Endothelial cell of umbilical vein (primary cell): Measurements from ENCODE around the gene BET1L. TPM values are rescaled to one million over a fixed set of nuclear protein-coding genes. Genes with fewer than 3 reads are reported as not detected.

Experiments used
- BruUV-seq: library from RNA; stranded (reverse); fragments of 400-500 nt; replicated peaks from 2 replicates; lab custom pipeline; 2021; lab: Mats Ljungman, UMichigan
- CTCF ChIA-PET: fragments of 300-600, 350-600 bp; sonication (Branson Sonifier 250); formaldehyde crosslinking; loops from one replicate; lab custom pipeline; 2021; ENCODE audit warnings: antibody characterized with exemption, inconsistent platforms; lab: Charles Lee
- POLR2A ChIA-PET: fragments of 300-600, 350-600 bp; sonication (Branson Sonifier 250); formaldehyde crosslinking; loops from one replicate; lab custom pipeline; 2021; ENCODE audit warnings: antibody characterized with exemption, inconsistent platforms; lab: Charles Lee
- DNase-seq: peaks from one replicate; pipeline ENCODE4 v3.0.0-alpha.2; 2011; ENCODE audit warnings: low read depth, low spot score
- FAIRE-seq: peaks from 2 replicates; lab custom pipeline; 2011; peaks lifted over from hg19 to GRCh38; lab: Jason Lieb, UNC
- H2AFZ ChIP-seq: 2 replicates; pipeline ENCODE4 v1.6.0; 2012; ENCODE audit warnings: low read depth, low read length, control low read depth, inconsistent platforms
- H3K27ac ChIP-seq: 2 replicates; pipeline ENCODE4 v1.5.1; 2011; ENCODE audit warnings: low read depth, mild to moderate bottlenecking, control low read depth, low read length, moderate library complexity; ENCODE audit not compliant: insufficient read depth
- H3K27me3 ChIP-seq, 2 experiments: 2 replicates each; pipeline versions ENCODE4 v1.6.0 to v1.6.1; 2011; ENCODE audit warnings: low read length in 2 of 2, mixed read lengths in 1 of 2; ENCODE audit not compliant: control insufficient read depth in 2 of 2, insufficient read depth in 2 of 2
- H3K36me3 ChIP-seq, 2 experiments: 2 replicates in 1 of 2; 3 replicates in 1 of 2; pipeline ENCODE4 v1.5.1; 2011; ENCODE audit warnings: low read length in 2 of 2, mild to moderate bottlenecking in 1 of 2, moderate library complexity in 1 of 2; ENCODE audit not compliant: control insufficient read depth in 2 of 2, insufficient read depth in 2 of 2; ENCODE audit errors: extremely low read depth in 1 of 2
- H3K4me1 ChIP-seq: 3 replicates; pipeline ENCODE4 v1.5.1; 2011; ENCODE audit warnings: mild to moderate bottlenecking, low read length; ENCODE audit not compliant: control insufficient read depth, insufficient read depth; ENCODE audit errors: extremely low read depth
- H3K4me2 ChIP-seq: 2 replicates; pipeline ENCODE4 v1.6.1; 2011; ENCODE audit warnings: low read length, control low read depth, mixed read lengths; ENCODE audit not compliant: insufficient read depth
- H3K4me3 ChIP-seq, 3 experiments: fragments of 200-600 bp in 1 of 3; sonication (generic), shearing (Covaris generic) in 1 of 3; replicated peaks in 1 of 3; 2 replicates each; pipeline ENCODE4 v1.5.1; 2011 to 2016; ENCODE audit warnings: control low read depth in 3 of 3, low read length in 3 of 3, mild to moderate bottlenecking in 2 of 3, inconsistent platforms in 1 of 3, low read depth in 1 of 3, moderate library complexity in 1 of 3; ENCODE audit not compliant: insufficient read depth in 1 of 3
- H3K79me2 ChIP-seq: 2 replicates; pipeline ENCODE4 v1.6.0; 2012; ENCODE audit warnings: low read length, inconsistent platforms; ENCODE audit not compliant: control insufficient read depth, insufficient read depth
- H3K9ac ChIP-seq: replicated peaks from 2 replicates; pipeline ENCODE3; 2011; ENCODE audit warnings: low read length, control low read depth; ENCODE audit not compliant: insufficient read depth; ENCODE audit errors: extremely low read depth
- H3K9me1 ChIP-seq: replicated peaks from 3 replicates; pipeline ENCODE4 v1.6.0; 2011; ENCODE audit warnings: mild to moderate bottlenecking, low read length; ENCODE audit not compliant: control insufficient read depth, insufficient read depth; ENCODE audit errors: extremely low read depth
- H3K9me3 ChIP-seq: replicated peaks from 2 replicates; pipeline ENCODE4 v1.5.1; 2012; ENCODE audit warnings: low read length, inconsistent platforms; ENCODE audit not compliant: control insufficient read depth, insufficient read depth
- H4K20me1 ChIP-seq: replicated peaks from 2 replicates; pipeline ENCODE3; 2011; ENCODE audit warnings: mild to moderate bottlenecking, low read length; ENCODE audit not compliant: control insufficient read depth, insufficient read depth; ENCODE audit errors: extremely low read depth
- EZH2 ChIP-seq: IDR thresholded peaks from 2 replicates; pipeline ENCODE4 v1.6.1; 2012; ENCODE audit warnings: borderline replicate concordance, low read depth, mild to moderate bottlenecking, moderate library complexity, low read length, inconsistent platforms; ENCODE audit not compliant: severe bottlenecking
- FOS ChIP-seq: IDR thresholded peaks from 2 replicates; pipeline ENCODE4 v1.6.1; 2011; ENCODE audit warnings: mild to moderate bottlenecking, low read length, moderate library complexity, borderline replicate concordance; ENCODE audit not compliant: insufficient read depth
- GATA2 ChIP-seq: IDR thresholded peaks from 2 replicates; pipeline ENCODE4 v1.7.0; 2011; ENCODE audit warnings: low read depth, mild to moderate bottlenecking, moderate library complexity, mixed read lengths, low read length; ENCODE audit not compliant: insufficient read length, insufficient read depth
- MYC ChIP-seq: IDR thresholded peaks from one replicate; pipeline ENCODE4 v1.6.1; 2011; ENCODE audit warnings: mild to moderate bottlenecking, low read depth, low read length
- POLR2A ChIP-seq: IDR thresholded peaks from 2 replicates; pipeline ENCODE4 v1.6.1; 2012; ENCODE audit warnings: low read depth, mild to moderate bottlenecking, control low read depth, low read length
- POLR2AphosphoS5 ChIP-seq: IDR thresholded peaks from 2 replicates; pipeline ENCODE4 v1.6.1; 2012; ENCODE audit warnings: low read depth, mild to moderate bottlenecking, control low read depth, low read length, moderate library complexity; ENCODE audit not compliant: insufficient read depth
- dilution Hi-C: fragments of 300-500 bp; cut with MboI; formaldehyde crosslinking; loops from one replicate; pipeline ENCODE4 v1.15.0; 2019; ENCODE audit warnings: low sequenced_read_pairs; ENCODE audit not compliant: extremely low pct_ligation_motif_present
- intact Hi-C: fragments of 100-400 bp; cut with micrococcal nuclease; formaldehyde crosslinking; loops from one replicate; pipeline ENCODE4 v1.10.0; 2022
- polyA plus RNA-seq, 4 experiments: library from polyadenylated mRNA; depleted of rRNA in 3 of 4; stranded (reverse) in 3 of 4; unstranded in 1 of 4; fragments of >200 nt; gene quantifications; 2 replicates each; pipeline versions ENCODE4 v1.2.1 to v1.2.3, GENCODE V29; 2011 to 2012; ENCODE audit warnings: missing spikeins in 1 of 4
- total RNA-seq: library from RNA; stranded (reverse); gene quantifications from 2 replicates; pipeline ENCODE4 v1.2.3, GENCODE V29; 2021
- TF ChIP-seq, protein P1 (sequence below), 2 donors: IDR thresholded peaks; 1 replicate in 1 of 2; 2 replicates in 1 of 2; pipeline ENCODE4 v1.5.1; 2011; ENCODE audit warnings: low read length in 2 of 2, mild to moderate bottlenecking in 2 of 2, moderate library complexity in 2 of 2, control low read depth in 1 of 2, inconsistent platforms in 1 of 2, low read depth in 1 of 2; ENCODE audit not compliant: insufficient read depth in 1 of 2; ENCODE audit errors: extremely low read depth in 1 of 2

The BET1L gene
- total and polyA plus RNA-seq, 2 donors (not counting 3 experiments of a cell fraction or from before 2014, with no cell fraction given): 31.0 to 80.0 TPM

DNA sequence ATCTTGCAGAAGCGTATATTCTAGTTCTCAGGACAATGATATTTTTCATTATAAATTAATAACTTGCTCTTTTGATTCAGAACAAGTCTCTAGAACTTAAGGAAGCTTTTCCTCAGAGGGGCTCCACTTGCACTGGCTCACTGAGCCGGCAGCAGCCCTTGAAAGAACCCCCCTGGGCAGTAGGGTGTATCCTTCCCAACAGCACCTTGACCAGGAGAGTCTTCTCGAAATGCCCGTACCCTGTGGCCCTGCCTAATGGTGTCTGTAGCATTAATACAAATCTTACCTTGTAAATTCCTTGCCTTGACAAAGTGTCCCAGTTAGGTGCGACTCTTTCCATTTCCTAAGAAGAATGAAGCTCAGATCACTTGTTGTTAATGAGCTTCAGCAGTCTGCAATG lies 43.1 kb upstream of the BET1L start:
- dilution Hi-C loops: no loop called here
- no peak overlapping the region for H3K27ac ChIP-seq
- POLR2A ChIA-PET: interaction anchor here (0.6 kb wide), 1 partner anchor 147 kb away, joined by 3 read pairs; no protein-coding TSS in a partner anchor

More for the DNA sequence above, 43.1 kb upstream of the BET1L start:
- no peaks in the 10 kb centered on the region for H3K79me2 ChIP-seq
- no peak overlapping the region for H3K4me3 ChIP-seq
- H2AFZ ChIP-seq: no peak overlapping the region
- no peak for TF ChIP-seq GATA2
- TF ChIP-seq, protein P1, sequence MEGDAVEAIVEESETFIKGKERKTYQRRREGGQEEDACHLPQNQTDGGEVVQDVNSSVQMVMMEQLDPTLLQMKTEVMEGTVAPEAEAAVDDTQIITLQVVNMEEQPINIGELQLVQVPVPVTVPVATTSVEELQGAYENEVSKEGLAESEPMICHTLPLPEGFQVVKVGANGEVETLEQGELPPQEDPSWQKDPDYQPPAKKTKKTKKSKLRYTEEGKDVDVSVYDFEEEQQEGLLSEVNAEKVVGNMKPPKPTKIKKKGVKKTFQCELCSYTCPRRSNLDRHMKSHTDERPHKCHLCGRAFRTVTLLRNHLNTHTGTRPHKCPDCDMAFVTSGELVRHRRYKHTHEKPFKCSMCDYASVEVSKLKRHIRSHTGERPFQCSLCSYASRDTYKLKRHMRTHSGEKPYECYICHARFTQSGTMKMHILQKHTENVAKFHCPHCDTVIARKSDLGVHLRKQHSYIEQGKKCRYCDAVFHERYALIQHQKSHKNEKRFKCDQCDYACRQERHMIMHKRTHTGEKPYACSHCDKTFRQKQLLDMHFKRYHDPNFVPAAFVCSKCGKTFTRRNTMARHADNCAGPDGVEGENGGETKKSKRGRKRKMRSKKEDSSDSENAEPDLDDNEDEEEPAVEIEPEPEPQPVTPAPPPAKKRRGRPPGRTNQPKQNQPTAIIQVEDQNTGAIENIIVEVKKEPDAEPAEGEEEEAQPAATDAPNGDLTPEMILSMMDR (IDR thresholded peaks at IDR 0.05; ENCODE audit: extremely low read depth in 1 of 2, insufficient read depth in 1 of 2, low read depth in 1 of 2, low read length in 2 of 2): no peak
- no peak for TF ChIP-seq EZH2
- TF ChIP-seq FOS: no peak
- no peak for TF ChIP-seq POLR2A
- TF ChIP-seq POLR2AphosphoS5: no peak
- no peak for TF ChIP-seq MYC
- DNase-seq (no peak), FAIRE-seq (no peak)
- no peaks in the 10 kb centered on the region for H3K9me3 ChIP-seq
- no peak overlapping the region for H3K9ac ChIP-seq
- H3K9me1 ChIP-seq: no peaks in the 10 kb centered on the region
- intact Hi-C loops: loop anchor here (2.0 to 5.0 kb wide), 2 partner anchors 107 to 197 kb away; no protein-coding TSS in a partner anchor
- H3K4me2 ChIP-seq: no peak overlapping the region
- H4K20me1 ChIP-seq: no peaks in the 10 kb centered on the region
- CTCF ChIA-PET: interaction anchor here (0.6 to 5.0 kb wide), 30 partner anchors 11 to 200 kb away, joined by 3 to 71 read pairs (median 6); partner anchors contain the start of genes BET1L, NLRP6, PGGHG and PSMD13
- BruUV-seq: no TSS peak
- H3K4me1 ChIP-seq: no peaks in the 10 kb centered on the region
- peaks cover 23 to 50% of the 10 kb centered on the region in 2 experiments for H3K36me3 ChIP-seq
- no peaks in the 10 kb centered on the region for H3K27me3 ChIP-seq
